Colonic mucosa (tissue), 4 donors: ENCODE data around the gene CASR. TPM values are rescaled to one million over a fixed set of nuclear protein-coding genes. Genes with fewer than 3 reads are reported as not detected.

Experiments
- DNase-seq: peaks from one replicate; pipeline ENCODE4 v3.0.0-alpha.2; 2020
- H3K27ac ChIP-seq: fragments of 200-600 bp; one replicate; pipeline ENCODE4 v1.8.0; 2021
- H3K27me3 ChIP-seq: fragments of 200-600 bp; one replicate; pipeline ENCODE4 v1.8.0; 2021
- H3K36me3 ChIP-seq: fragments of 200-600 bp; one replicate; pipeline ENCODE4 v1.8.0; 2021
- H3K4me1 ChIP-seq: fragments of 200-600 bp; one replicate; pipeline ENCODE4 v1.8.0; 2021; ENCODE audit warnings: mild to moderate bottlenecking
- H3K4me3 ChIP-seq: fragments of 200-600 bp; one replicate; pipeline ENCODE4 v1.8.0; 2021
- H3K9ac ChIP-seq, 2 donors: one replicate each; pipeline ENCODE4 v1.7.0; 2013; ENCODE audit warnings: control low read depth in 2 of 2, low read depth in 2 of 2, low read length in 2 of 2
- H3K9me3 ChIP-seq: fragments of 200-600 bp; one replicate; pipeline ENCODE4 v1.8.0; 2021
- intact Hi-C: fragments of 100-400 bp; cut with DNase I; formaldehyde crosslinking; loops from one replicate; pipeline ENCODE4 v1.14.1; 2022
- total RNA-seq, 2 donors: library from RNA; stranded (reverse); fragmentation: NEBNext Ultra II Directional in 1 of 2; extraction: Animal tissue kit (Norgen Biotek cat#: 25700) in 1 of 2; gene quantifications; one replicate each; pipeline ENCODE4 v1.2.1, GENCODE V29; 2021
- TF ChIP-seq, protein P1 (sequence below): fragments of 200-600 bp; IDR thresholded peaks from one replicate; pipeline ENCODE4 v1.8.0; 2022; ENCODE audit warnings: antibody characterized with exemption, mild to moderate bottlenecking
- donor health status: healthy.
- donor health status: DM: no; HTN: no; CAD: no.
- donor health status: DM: no; HTN: no; CAD: no.

Gene CASR
- total RNA-seq, 2 donors from 2014 or later = 0.16 to 0.22 TPM

GRCh38 chr3:122283796-122284445, 100.5 kb downstream of the CASR start:
- intact Hi-C loops = no loop called here
- no peak for DNase-seq
- TF ChIP-seq, protein P1, sequence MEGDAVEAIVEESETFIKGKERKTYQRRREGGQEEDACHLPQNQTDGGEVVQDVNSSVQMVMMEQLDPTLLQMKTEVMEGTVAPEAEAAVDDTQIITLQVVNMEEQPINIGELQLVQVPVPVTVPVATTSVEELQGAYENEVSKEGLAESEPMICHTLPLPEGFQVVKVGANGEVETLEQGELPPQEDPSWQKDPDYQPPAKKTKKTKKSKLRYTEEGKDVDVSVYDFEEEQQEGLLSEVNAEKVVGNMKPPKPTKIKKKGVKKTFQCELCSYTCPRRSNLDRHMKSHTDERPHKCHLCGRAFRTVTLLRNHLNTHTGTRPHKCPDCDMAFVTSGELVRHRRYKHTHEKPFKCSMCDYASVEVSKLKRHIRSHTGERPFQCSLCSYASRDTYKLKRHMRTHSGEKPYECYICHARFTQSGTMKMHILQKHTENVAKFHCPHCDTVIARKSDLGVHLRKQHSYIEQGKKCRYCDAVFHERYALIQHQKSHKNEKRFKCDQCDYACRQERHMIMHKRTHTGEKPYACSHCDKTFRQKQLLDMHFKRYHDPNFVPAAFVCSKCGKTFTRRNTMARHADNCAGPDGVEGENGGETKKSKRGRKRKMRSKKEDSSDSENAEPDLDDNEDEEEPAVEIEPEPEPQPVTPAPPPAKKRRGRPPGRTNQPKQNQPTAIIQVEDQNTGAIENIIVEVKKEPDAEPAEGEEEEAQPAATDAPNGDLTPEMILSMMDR = no peak

DNA sequence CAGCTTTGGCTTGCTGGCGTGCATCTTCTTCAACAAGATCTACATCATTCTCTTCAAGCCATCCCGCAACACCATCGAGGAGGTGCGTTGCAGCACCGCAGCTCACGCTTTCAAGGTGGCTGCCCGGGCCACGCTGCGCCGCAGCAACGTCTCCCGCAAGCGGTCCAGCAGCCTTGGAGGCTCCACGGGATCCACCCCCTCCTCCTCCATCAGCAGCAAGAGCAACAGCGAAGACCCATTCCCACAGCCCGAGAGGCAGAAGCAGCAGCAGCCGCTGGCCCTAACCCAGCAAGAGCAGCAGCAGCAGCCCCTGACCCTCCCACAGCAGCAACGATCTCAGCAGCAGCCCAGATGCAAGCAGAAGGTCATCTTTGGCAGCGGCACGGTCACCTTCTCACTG, 101.0 kb downstream of the CASR start:
- H3K4me3 ChIP-seq = no peak overlapping the region
- no peaks in the 10 kb centered on the region for H3K4me1 ChIP-seq
- no peaks in the 10 kb centered on the region for H3K9me3 ChIP-seq
- H3K36me3 ChIP-seq = no peaks in the 10 kb centered on the region
- TF ChIP-seq, protein P1 = no peak
- no peaks in the 10 kb centered on the region for H3K27me3 ChIP-seq
- H3K9ac ChIP-seq = no peak overlapping the region
- DNase-seq = no peak
- H3K27ac ChIP-seq = no peak overlapping the region
- intact Hi-C loops = no loop called here

More at GRCh38 chr3:122283796-122284445, 100.5 kb downstream of the CASR start:
- H3K27me3 ChIP-seq = no peaks in the 10 kb centered on the region
- no peaks in the 10 kb centered on the region for H3K4me1 ChIP-seq
- no peak overlapping the region for H3K9ac ChIP-seq
- no peak overlapping the region for H3K27ac ChIP-seq
- H3K4me3 ChIP-seq = no peak overlapping the region
- H3K9me3 ChIP-seq = no peaks in the 10 kb centered on the region
- H3K36me3 ChIP-seq = no peaks in the 10 kb centered on the region

GRCh38 chr3:122294359-122294758, 110.9 kb downstream of the CASR start:
- Histone ChIP-seq H3K4me1 (no peaks in the 10 kb centered on the region), H3K36me3 (no peaks in the 10 kb centered on the region), H3K27me3 (no peaks in the 10 kb centered on the region), H3K9me3 (no peaks in the 10 kb centered on the region), H3K27ac (no peak overlapping the region), H3K4me3 (no peak overlapping the region), H3K9ac (no peak overlapping the region)
- TF ChIP-seq, protein P1 = no peak
- intact Hi-C loops = no loop called here
- DNase-seq = no peak

DNA sequence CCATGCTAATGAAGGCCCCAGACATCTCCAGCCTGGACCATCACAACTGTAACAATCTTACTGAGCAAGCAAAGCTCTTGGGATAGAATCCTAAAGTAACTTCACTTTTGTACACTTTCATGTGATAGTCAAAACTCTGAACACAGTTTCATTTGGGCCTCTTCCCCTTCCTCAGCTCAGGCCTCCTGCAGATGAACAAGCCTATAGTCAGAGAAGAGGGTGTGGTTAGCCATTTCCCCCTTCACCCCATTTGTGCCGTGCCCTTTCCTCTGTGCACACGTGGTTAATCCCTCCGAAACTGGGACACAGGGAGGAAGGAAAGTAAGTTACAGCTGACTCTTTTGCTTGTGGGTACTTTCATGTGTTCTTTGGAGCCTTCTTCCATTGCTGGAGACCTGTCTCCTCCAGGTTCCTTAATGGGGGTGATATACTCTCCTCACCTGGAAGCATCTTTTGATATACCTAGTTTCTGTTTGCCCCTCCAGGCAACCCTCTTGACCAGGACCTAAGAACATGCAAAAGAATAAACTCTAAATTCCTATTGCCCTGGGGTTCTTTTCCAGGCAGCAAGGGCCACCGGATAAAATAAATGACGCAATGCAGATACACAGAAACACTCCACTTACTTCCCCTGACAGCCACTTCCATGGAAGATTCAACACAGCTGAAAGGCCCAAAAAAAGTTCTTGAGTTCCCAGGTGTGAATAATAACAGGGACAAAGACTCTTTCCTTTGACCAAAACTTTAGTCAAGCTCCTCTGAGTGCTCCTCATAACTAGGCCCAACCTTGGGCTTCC, 112.0 kb downstream of the CASR start:
- Histone ChIP-seq H3K27ac (no peak overlapping the region), H3K4me3 (no peak overlapping the region), H3K36me3 (no peaks in the 10 kb centered on the region), H3K27me3 (no peaks in the 10 kb centered on the region), H3K4me1 (no peaks in the 10 kb centered on the region), H3K9me3 (no peaks in the 10 kb centered on the region), H3K9ac (no peak overlapping the region)
- DNase-seq = no peak
- TF ChIP-seq, protein P1 = no peak
- intact Hi-C loops = no loop called here

GRCh38 chr3:122298239-122298638, 114.8 kb downstream of the CASR start:
- no peaks in the 10 kb centered on the region for H3K27me3 ChIP-seq
- no peaks in the 10 kb centered on the region for H3K36me3 ChIP-seq
- no peak overlapping the region for H3K27ac ChIP-seq
- H3K9me3 ChIP-seq = no peaks in the 10 kb centered on the region
- H3K9ac ChIP-seq = no peak overlapping the region
- intact Hi-C loops = no loop called here
- no peak overlapping the region for H3K4me3 ChIP-seq
- TF ChIP-seq, protein P1 = no peak
- no peak for DNase-seq
- no peaks in the 10 kb centered on the region for H3K4me1 ChIP-seq
